ENCODE results near the gene PPM1D.

The PPM1D gene

DNA sequence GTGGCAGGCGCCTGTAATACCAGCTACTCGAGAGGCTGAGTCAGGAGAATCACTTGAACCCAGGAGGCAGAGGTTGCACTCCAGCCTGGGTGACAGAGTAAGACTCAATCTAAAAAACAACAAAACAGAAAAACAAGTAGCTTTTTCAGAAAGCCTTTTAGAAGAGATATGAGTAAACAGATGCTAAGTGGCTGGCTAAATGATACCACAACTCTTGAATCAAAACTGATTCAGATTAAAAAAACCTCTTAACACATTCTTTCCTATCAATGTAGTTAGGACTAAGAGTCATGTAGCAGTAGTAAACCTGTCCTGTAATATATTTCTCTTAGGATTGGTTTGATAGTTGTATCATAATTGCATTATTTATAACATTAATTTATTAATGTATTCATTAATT lies 23.0 kb downstream of the PPM1D start:
- H3K27ac Mint-ChIP-seq = no peak overlapping the region
- H3K4me3 Mint-ChIP-seq = no peak overlapping the region
- no peaks in the 10 kb centered on the region for H3K27me3 Mint-ChIP-seq (ENCODE audit: low read depth)
- H3K9me3 Mint-ChIP-seq = no peaks in the 10 kb centered on the region
- TF ChIP-seq, protein P1, sequence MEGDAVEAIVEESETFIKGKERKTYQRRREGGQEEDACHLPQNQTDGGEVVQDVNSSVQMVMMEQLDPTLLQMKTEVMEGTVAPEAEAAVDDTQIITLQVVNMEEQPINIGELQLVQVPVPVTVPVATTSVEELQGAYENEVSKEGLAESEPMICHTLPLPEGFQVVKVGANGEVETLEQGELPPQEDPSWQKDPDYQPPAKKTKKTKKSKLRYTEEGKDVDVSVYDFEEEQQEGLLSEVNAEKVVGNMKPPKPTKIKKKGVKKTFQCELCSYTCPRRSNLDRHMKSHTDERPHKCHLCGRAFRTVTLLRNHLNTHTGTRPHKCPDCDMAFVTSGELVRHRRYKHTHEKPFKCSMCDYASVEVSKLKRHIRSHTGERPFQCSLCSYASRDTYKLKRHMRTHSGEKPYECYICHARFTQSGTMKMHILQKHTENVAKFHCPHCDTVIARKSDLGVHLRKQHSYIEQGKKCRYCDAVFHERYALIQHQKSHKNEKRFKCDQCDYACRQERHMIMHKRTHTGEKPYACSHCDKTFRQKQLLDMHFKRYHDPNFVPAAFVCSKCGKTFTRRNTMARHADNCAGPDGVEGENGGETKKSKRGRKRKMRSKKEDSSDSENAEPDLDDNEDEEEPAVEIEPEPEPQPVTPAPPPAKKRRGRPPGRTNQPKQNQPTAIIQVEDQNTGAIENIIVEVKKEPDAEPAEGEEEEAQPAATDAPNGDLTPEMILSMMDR (IDR thresholded peaks at IDR 0.05; ENCODE audit: unreplicated experiment in 3 of 3) = no peak
- peaks cover 9% of the 10 kb centered on the region for H3K36me3 Mint-ChIP-seq (ENCODE audit: low read depth)
- H3K4me1 Mint-ChIP-seq = peaks cover 12% of the 10 kb centered on the region

DNA sequence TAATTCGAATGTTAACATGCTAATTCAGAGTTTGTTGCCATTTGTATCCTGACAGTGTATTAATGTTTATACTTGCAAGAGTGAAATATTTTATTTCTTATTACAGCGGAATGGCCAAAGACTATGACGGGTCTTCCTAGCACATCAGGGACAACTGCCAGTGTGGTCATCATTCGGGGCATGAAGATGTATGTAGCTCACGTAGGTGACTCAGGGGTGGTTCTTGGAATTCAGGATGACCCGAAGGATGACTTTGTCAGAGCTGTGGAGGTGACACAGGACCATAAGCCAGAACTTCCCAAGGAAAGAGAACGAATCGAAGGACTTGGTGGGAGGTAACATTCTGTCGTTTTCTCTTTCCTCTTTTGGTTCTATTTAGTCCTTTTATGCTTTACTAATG lies 23.4 kb downstream of the PPM1D start:
- TF ChIP-seq, protein P1 (IDR thresholded peaks at IDR 0.05; ENCODE audit: unreplicated experiment in 3 of 3) = no peak
- no peaks in the 10 kb centered on the region for H3K27me3 Mint-ChIP-seq (ENCODE audit: low read depth)
- H3K27ac Mint-ChIP-seq = no peak overlapping the region
- H3K36me3 Mint-ChIP-seq (ENCODE audit: low read depth) = peaks cover 13% of the 10 kb centered on the region
- no peaks in the 10 kb centered on the region for H3K9me3 Mint-ChIP-seq
- peaks cover 15% of the 10 kb centered on the region for H3K4me1 Mint-ChIP-seq
- H3K4me3 Mint-ChIP-seq = no peak overlapping the region

DNA sequence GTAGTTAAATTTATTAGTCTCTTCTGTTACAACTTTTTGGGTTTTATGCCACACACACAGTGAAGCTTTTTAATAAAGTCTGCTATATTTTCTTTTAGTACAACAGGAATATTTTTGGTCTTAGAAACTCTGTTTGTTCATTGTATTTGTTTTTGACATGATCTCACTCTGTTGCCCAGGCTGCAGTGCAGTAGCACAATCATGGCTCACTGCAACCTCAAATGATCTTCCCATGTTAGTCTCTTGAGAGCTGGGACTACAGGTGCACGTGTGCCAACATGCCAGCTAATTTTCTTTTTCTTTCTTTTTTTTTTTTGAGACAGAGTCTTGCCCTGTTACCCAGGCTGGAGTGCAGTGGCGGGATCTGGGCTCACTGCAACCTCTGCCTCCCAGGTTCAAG lies 27.1 kb downstream of the PPM1D start:
- Mint-ChIP-seq H3K9me3 (no peaks in the 10 kb centered on the region), H3K27me3 (ENCODE audit: low read depth) (no peaks in the 10 kb centered on the region), H3K36me3 (ENCODE audit: low read depth) (peaks cover 28% of the 10 kb centered on the region), H3K4me3 (no peak overlapping the region), H3K27ac (no peak overlapping the region), H3K4me1 (peaks cover 10% of the 10 kb centered on the region)
- TF ChIP-seq, protein P1 (IDR thresholded peaks at IDR 0.05; ENCODE audit: unreplicated experiment in 3 of 3) = no peak

DNA sequence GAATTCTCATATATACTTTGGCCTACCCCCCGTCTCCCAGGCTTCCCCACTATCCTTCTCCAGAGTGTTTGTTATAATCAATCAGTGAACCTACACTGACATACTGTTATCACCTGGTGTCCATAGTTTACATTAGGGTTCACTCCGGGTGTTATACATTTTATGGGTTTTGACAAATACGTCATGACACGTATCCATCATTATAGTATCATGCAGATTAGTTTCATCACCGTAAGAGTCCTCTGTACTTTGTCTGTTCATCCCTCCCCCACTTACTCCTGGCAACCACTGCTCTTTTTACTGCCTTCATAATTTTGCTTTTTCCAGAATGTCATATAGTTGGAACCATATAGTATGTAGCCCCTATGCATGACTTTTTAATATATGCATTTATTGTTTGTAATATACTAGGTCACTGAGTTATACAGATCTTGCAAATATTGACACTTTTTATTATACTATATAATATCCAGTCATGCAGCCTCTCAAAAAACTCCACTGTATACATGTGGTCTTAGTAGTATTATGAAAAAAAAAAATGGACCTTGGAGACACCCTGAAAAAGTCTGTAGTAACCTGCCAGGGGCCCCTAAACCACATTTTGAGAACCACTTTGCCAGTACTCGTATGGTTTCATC lies 28.4 kb downstream of the PPM1D start:
- H3K27ac Mint-ChIP-seq = peak overlapping the region in 1 of 3 experiments; percentile 8
- H3K36me3 Mint-ChIP-seq (ENCODE audit: low read depth) = peaks cover 28% of the 10 kb centered on the region
- no peaks in the 10 kb centered on the region for H3K9me3 Mint-ChIP-seq
- H3K4me1 Mint-ChIP-seq = peaks cover 10% of the 10 kb centered on the region
- TF ChIP-seq, protein P1 (IDR thresholded peaks at IDR 0.05; ENCODE audit: unreplicated experiment in 3 of 3) = no peak
- no peak overlapping the region for H3K4me3 Mint-ChIP-seq
- H3K27me3 Mint-ChIP-seq (ENCODE audit: low read depth) = no peaks in the 10 kb centered on the region

DNA sequence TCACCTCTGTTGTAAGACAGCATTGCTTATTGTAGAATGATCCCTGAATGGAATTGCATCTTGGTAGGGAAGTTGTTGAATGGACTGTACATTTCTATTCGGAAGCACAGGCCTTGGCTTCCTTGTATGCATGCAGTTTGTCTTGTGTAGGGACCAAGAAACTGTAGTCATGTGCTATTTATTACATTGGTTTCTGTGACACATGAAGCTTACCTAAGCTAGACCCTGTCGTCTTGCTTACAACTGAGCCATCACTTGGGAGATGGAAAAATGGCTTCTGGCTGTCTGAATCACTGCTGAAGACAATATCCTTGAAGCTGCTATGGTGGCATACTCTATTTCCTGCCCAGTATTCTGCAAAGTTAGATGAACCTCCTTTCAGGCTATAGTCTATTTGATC lies 29.1 kb downstream of the PPM1D start:
- peaks cover 29% of the 10 kb centered on the region for H3K36me3 Mint-ChIP-seq (ENCODE audit: low read depth)
- H3K4me1 Mint-ChIP-seq = peaks cover 10% of the 10 kb centered on the region
- TF ChIP-seq, protein P1 (IDR thresholded peaks at IDR 0.05; ENCODE audit: unreplicated experiment in 3 of 3) = no peak
- H3K27ac Mint-ChIP-seq = peak overlapping the region in 1 of 3 experiments; percentile 37
- H3K4me3 Mint-ChIP-seq = no peak overlapping the region
- no peaks in the 10 kb centered on the region for H3K9me3 Mint-ChIP-seq
- no peaks in the 10 kb centered on the region for H3K27me3 Mint-ChIP-seq (ENCODE audit: low read depth)

DNA sequence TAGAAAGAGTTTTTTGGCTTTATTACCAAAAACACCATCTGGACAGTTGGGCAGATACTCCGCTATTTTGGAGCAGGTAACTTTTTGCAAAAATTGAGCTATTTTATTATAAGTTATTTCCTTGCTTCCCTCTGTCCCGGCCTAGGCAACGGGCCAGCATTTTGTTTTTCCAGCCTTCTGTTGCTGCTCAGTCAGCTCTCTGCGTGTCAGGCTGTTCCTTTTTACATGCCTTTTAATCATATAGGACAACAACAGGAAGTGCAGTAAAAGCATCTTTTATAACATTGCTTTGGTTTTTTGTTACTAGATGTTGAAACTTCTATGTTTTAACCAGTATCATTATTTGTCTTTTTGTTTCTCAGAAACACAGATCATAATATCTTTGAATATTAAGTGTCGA lies 30.4 kb downstream of the PPM1D start:
- Mint-ChIP-seq H3K36me3 (ENCODE audit: low read depth) (peaks cover 37% of the 10 kb centered on the region), H3K27ac (peak overlapping the region; percentile 61 to 83 (median 74)), H3K4me1 (peaks cover 10% of the 10 kb centered on the region), H3K9me3 (no peaks in the 10 kb centered on the region), H3K4me3 (no peak overlapping the region), H3K27me3 (ENCODE audit: low read depth) (no peaks in the 10 kb centered on the region)
- TF ChIP-seq, protein P1 (IDR thresholded peaks at IDR 0.05; ENCODE audit: unreplicated experiment in 3 of 3) = no peak

Measured in nephron (organoid).